OCI-LY7 (cell line): Measurements from ENCODE around the gene MARCHF6. TPM values are rescaled to one million over a fixed set of nuclear protein-coding genes. Genes with fewer than 3 reads are reported as not detected.

Experiments used
- Bru-seq: library from RNA; stranded (reverse); fragments of 400-500 nt; gene quantifications from one replicate; lab custom pipeline; 2021; lab: Mats Ljungman, UMichigan
- BruChase-seq, 2 experiments: library from RNA; stranded (reverse); fragments of 400-500 nt; gene quantifications; one replicate each; lab custom pipeline; 2021; lab: Mats Ljungman, UMichigan
- BruUV-seq: library from RNA; stranded (reverse); fragments of 400-500 nt; replicated peaks from 2 replicates; lab custom pipeline; 2021; lab: Mats Ljungman, UMichigan
- CTCF ChIA-PET: fragments of 300-600 bp; sonication (Branson Sonifier 250); formaldehyde crosslinking; loops from one replicate; lab custom pipeline; 2022; ENCODE audit warnings: antibody characterized with exemption; ENCODE audit not compliant: unreplicated experiment; lab: Charles Lee
- POLR2A ChIA-PET: fragments of 300-600 bp; sonication (Branson Sonifier 250); formaldehyde crosslinking; loops from one replicate; lab custom pipeline; 2022; ENCODE audit warnings: antibody characterized with exemption; lab: Charles Lee
- DNase-seq: peaks from one replicate; pipeline ENCODE4 v3.0.0-alpha.2; 2015; ENCODE audit warnings: low spot score
- H2AFZ ChIP-seq: fragments of 200-600 bp; sonication (generic), shearing (Covaris generic); 2 replicates; pipeline ENCODE4 v1.6.1; 2014; ENCODE audit warnings: mild to moderate bottlenecking, antibody characterized with exemption, low read length, moderate library complexity
- H3K27ac ChIP-seq: fragments of 200-600 bp; sonication (generic); 2 replicates; pipeline ENCODE4 v1.5.1; 2014; ENCODE audit warnings: mixed run types, low read depth, mild to moderate bottlenecking, moderate library complexity, low read length, inconsistent platforms; ENCODE audit not compliant: poor library complexity, severe bottlenecking
- H3K36me3 ChIP-seq: fragments of 200-600 bp; sonication (generic); 2 replicates; pipeline ENCODE4 v1.6.1; 2014; ENCODE audit warnings: mild to moderate bottlenecking, antibody characterized with exemption, low read length, moderate library complexity, mixed read lengths; ENCODE audit not compliant: insufficient read depth
- H3K4me1 ChIP-seq: fragments of 200-600 bp; sonication (generic); 2 replicates; pipeline ENCODE4 v1.5.1; 2014; ENCODE audit warnings: mild to moderate bottlenecking, low read length; ENCODE audit not compliant: insufficient read depth, poor library complexity, severe bottlenecking
- H3K4me2 ChIP-seq: fragments of 200-600 bp; sonication (generic); 2 replicates; pipeline ENCODE4 v1.6.1; 2014; ENCODE audit warnings: mild to moderate bottlenecking, low read length
- H3K4me3 ChIP-seq: fragments of 200-600 bp; sonication (generic); 2 replicates; pipeline ENCODE4 v1.5.1; 2014; ENCODE audit warnings: mild to moderate bottlenecking, low read depth, low read length; ENCODE audit not compliant: poor library complexity, severe bottlenecking
- H3K79me2 ChIP-seq: fragments of 200-600 bp; sonication (generic); 2 replicates; pipeline ENCODE4 v1.6.1; 2016; ENCODE audit warnings: low read depth, mild to moderate bottlenecking, low read length, moderate library complexity, mixed read lengths; ENCODE audit not compliant: insufficient read depth
- H3K9me2 ChIP-seq: fragments of 200-600 bp; sonication (generic); 2 replicates; pipeline ENCODE4 v1.6.1; 2016; ENCODE audit warnings: mild to moderate bottlenecking, low read length, mixed read lengths; ENCODE audit not compliant: insufficient read depth
- H3K9me3 ChIP-seq: fragments of 200-600 bp; sonication (generic); 2 replicates; pipeline ENCODE4 v1.6.1; 2014; ENCODE audit warnings: mild to moderate bottlenecking, mixed run types, low read length, mixed read lengths
- H4K20me1 ChIP-seq: fragments of 200-600 bp; sonication (generic); 2 replicates; pipeline ENCODE4 v1.6.1; 2014; ENCODE audit warnings: mild to moderate bottlenecking, antibody characterized with exemption, low read length, moderate library complexity, mixed read lengths; ENCODE audit not compliant: insufficient read depth
- CTCF ChIP-seq: fragments of 200-600 bp; sonication (generic); conservative IDR thresholded peaks from 2 replicates; pipeline ENCODE4 v1.5.1; 2014; ENCODE audit warnings: mild to moderate bottlenecking, antibody characterized with exemption, low read length, moderate library complexity, mixed read lengths
- EZH2phosphoT487 ChIP-seq: fragments of 200-600 bp; sonication (generic); IDR thresholded peaks from 2 replicates; pipeline ENCODE4 v1.6.1; 2018; ENCODE audit warnings: low read depth, borderline replicate concordance, mild to moderate bottlenecking, mixed run types, antibody characterized with exemption, low read length, moderate library complexity, mixed read lengths
- intact Hi-C: fragments of 100-400 bp; cut with micrococcal nuclease; formaldehyde crosslinking; loops from one replicate; pipeline ENCODE4 v1.10.0; 2022; ENCODE audit not compliant: unreplicated experiment
- long read RNA-seq: library from polyadenylated mRNA; stranded (forward); transcript quantifications from one replicate; pipeline ENCODE4 v2.0.0, GENCODE V29; 2022
- total RNA-seq, 2 experiments: library from RNA; depleted of rRNA in 1 of 2; stranded (reverse); fragments of >200 nt in 1 of 2; shearing (Covaris generic) in 1 of 2; gene quantifications; 2 replicates each; pipeline ENCODE4 v1.2.3, GENCODE V29; 2014 to 2022

Gene MARCHF6
- total RNA-seq (2014; rRNA removed; shearing (Covaris generic)) (48.2 and 118 TPM in 2 replicates), total RNA-seq (2022) (113 TPM in 2 replicates), Bru-seq, nascent RNA (percentile 95 among the genes with signal in this experiment), BruChase-seq, experiment 1, labeled RNA remaining after a 6-hour chase (percentile 90 among the genes with signal in this experiment), BruChase-seq, experiment 2, labeled RNA remaining after a 2-hour chase (percentile 94 among the genes with signal in this experiment)
- long read RNA-seq, full-length matches to known transcripts, result 86 of 137 reads
- long read RNA-seq, partial matches to known transcripts, result 15 of 137 reads
- long read RNA-seq, other reads (novel, unspliced or antisense), result 36 of 137 reads

- CTCF ChIA-PET, result no interaction called here
- TF ChIP-seq CTCF (no peak), EZH2phosphoT487 (no peak)
- H3K4me2 ChIP-seq, result peak within 1 kb of the TSS; percentile 87
- H4K20me1 ChIP-seq, result peaks cover 34% of the 10 kb centered on the region
- POLR2A ChIA-PET, result interaction anchor here (0.7 to 1.9 kb wide), 15 partner anchors 10 to 274 kb away, joined by 3 to 11 read pairs (median 3); no protein-coding TSS in a partner anchor
- H3K9me2 ChIP-seq, result no peaks in the 10 kb centered on the region
- no peaks in the 10 kb centered on the region for H3K9me3 ChIP-seq
- H2AFZ ChIP-seq, result peak within 1 kb of the TSS; percentile 51; the same call in 1 of the 2 replicates
- peaks cover 58% of the 10 kb centered on the region for H3K79me2 ChIP-seq
- peak; percentile 97 for DNase-seq
- intact Hi-C loops, result loop anchor here (1.0 to 5.0 kb wide), 7 partner anchors 65 to 407 kb away; partner anchors contain the start of genes CCT5 and DAP
- peaks cover 40% of the 10 kb centered on the region for H3K4me1 ChIP-seq
- BruUV-seq, result no TSS peak
- H3K4me3 ChIP-seq, result peak within 1 kb of the TSS; percentile 88
- H3K36me3 ChIP-seq, result no peaks in the 10 kb centered on the region
- H3K27ac ChIP-seq, result peak within 1 kb of the TSS; percentile 88
Measured at GRCh38 chr5:10353241-10354047, at the start of gene MARCHF6. Gene MARCHF6 (plus strand): TSS chr5:10353695. CDS start chr5:10353899, 204 bp downstream.

GRCh38 chr5:10303699-10304170, 49.8 kb upstream of the MARCHF6 start:
- intact Hi-C loops, result no loop called here
- H3K79me2 ChIP-seq, result no peaks in the 10 kb centered on the region
- H3K4me3 ChIP-seq, result no peak overlapping the region
- no peaks in the 10 kb centered on the region for H3K9me2 ChIP-seq
- H2AFZ ChIP-seq, result no peak overlapping the region
- ChIA-PET POLR2A (interaction anchor here (0.6 to 1.3 kb wide), 3 partner anchors 9 to 168 kb away, joined by 3 read pairs; no protein-coding TSS in a partner anchor), CTCF (no interaction called here)
- no peaks in the 10 kb centered on the region for H3K36me3 ChIP-seq
- no peak overlapping the region for H3K27ac ChIP-seq
- no peaks in the 10 kb centered on the region for H3K9me3 ChIP-seq
- no peaks in the 10 kb centered on the region for H3K4me1 ChIP-seq
- TF ChIP-seq CTCF, result no peak
- no peak for TF ChIP-seq EZH2phosphoT487
- H4K20me1 ChIP-seq, result no peaks in the 10 kb centered on the region
- DNase-seq, result no peak
- no peak overlapping the region for H3K4me2 ChIP-seq
- no TSS peak for BruUV-seq
